A549 (cell line): ENCODE measurements around the gene PELI2.

Experiments used
- EP300 ChIP-seq, 2 experiments: fragments of >200 bp; sonication (Bioruptor Twin); formaldehyde crosslinking; IDR thresholded peaks; 2 replicates in 1 of 2; 3 replicates in 1 of 2; pipeline ENCODE4 v1.6.1; 2016 to 2017
- MAFK ChIP-seq: fragments of 450-650 bp; IDR thresholded peaks from 2 replicates; pipeline ENCODE4 v1.6.1; 2014; ENCODE audit not compliant: partially characterized antibody
- POLR2A ChIP-seq: IDR thresholded peaks from 2 replicates; pipeline ENCODE4 v1.6.1; 2012; ENCODE audit warnings: mild to moderate bottlenecking, low read length
- RFX5 ChIP-seq: fragments of 450-650 bp; IDR thresholded peaks from 2 replicates; pipeline ENCODE4 v1.7.1; 2014; ENCODE audit warnings: antibody characterized with exemption, mild to moderate bottlenecking, moderate library complexity
- TF ChIP-seq, protein P1 (sequence below): fragments of >200 bp; sonication (Bioruptor Twin); formaldehyde crosslinking; IDR thresholded peaks from 3 replicates; pipeline ENCODE4 v1.5.1; 2016
- TF ChIP-seq, protein P2 (sequence below): fragments of 200-600 bp; sonication (generic); IDR thresholded peaks from 2 replicates; pipeline ENCODE4 v1.6.1; 2016; ENCODE audit warnings: antibody characterized with exemption, mild to moderate bottlenecking, moderate library complexity
- TF ChIP-seq, protein P3 (sequence below): IDR thresholded peaks from 2 replicates; pipeline ENCODE4 v1.6.1; 2012

DNA sequence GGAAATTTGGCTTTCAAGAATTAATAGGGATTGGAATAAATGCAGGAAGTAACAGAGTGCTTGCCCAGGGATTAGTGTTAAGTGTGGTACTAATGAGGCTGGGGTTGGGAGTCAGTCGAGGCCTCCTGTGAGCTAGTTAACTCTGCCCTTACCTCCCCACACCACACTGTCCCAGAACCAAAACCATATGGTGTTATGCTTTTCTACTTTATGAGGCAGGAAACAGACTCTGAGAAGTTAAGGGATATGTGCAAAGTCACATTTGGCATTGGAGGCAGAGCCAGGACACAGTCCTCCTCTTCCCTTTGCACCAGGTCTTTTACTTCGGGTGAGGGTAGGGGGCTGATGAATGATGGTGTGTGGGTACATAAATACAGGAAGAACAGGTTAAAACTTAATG is 41.9 kb downstream of the PELI2 start:
- TF ChIP-seq MAFK = no peak
- TF ChIP-seq POLR2A = no peak
- TF ChIP-seq, protein P1, sequence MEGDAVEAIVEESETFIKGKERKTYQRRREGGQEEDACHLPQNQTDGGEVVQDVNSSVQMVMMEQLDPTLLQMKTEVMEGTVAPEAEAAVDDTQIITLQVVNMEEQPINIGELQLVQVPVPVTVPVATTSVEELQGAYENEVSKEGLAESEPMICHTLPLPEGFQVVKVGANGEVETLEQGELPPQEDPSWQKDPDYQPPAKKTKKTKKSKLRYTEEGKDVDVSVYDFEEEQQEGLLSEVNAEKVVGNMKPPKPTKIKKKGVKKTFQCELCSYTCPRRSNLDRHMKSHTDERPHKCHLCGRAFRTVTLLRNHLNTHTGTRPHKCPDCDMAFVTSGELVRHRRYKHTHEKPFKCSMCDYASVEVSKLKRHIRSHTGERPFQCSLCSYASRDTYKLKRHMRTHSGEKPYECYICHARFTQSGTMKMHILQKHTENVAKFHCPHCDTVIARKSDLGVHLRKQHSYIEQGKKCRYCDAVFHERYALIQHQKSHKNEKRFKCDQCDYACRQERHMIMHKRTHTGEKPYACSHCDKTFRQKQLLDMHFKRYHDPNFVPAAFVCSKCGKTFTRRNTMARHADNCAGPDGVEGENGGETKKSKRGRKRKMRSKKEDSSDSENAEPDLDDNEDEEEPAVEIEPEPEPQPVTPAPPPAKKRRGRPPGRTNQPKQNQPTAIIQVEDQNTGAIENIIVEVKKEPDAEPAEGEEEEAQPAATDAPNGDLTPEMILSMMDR = no peak
- no peak for TF ChIP-seq EP300 (IDR thresholded peaks at IDR 0.05)
- TF ChIP-seq, protein P2, sequence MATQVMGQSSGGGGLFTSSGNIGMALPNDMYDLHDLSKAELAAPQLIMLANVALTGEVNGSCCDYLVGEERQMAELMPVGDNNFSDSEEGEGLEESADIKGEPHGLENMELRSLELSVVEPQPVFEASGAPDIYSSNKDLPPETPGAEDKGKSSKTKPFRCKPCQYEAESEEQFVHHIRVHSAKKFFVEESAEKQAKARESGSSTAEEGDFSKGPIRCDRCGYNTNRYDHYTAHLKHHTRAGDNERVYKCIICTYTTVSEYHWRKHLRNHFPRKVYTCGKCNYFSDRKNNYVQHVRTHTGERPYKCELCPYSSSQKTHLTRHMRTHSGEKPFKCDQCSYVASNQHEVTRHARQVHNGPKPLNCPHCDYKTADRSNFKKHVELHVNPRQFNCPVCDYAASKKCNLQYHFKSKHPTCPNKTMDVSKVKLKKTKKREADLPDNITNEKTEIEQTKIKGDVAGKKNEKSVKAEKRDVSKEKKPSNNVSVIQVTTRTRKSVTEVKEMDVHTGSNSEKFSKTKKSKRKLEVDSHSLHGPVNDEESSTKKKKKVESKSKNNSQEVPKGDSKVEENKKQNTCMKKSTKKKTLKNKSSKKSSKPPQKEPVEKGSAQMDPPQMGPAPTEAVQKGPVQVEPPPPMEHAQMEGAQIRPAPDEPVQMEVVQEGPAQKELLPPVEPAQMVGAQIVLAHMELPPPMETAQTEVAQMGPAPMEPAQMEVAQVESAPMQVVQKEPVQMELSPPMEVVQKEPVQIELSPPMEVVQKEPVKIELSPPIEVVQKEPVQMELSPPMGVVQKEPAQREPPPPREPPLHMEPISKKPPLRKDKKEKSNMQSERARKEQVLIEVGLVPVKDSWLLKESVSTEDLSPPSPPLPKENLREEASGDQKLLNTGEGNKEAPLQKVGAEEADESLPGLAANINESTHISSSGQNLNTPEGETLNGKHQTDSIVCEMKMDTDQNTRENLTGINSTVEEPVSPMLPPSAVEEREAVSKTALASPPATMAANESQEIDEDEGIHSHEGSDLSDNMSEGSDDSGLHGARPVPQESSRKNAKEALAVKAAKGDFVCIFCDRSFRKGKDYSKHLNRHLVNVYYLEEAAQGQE = no peak
- TF ChIP-seq RFX5 = no peak
- TF ChIP-seq, protein P3, sequence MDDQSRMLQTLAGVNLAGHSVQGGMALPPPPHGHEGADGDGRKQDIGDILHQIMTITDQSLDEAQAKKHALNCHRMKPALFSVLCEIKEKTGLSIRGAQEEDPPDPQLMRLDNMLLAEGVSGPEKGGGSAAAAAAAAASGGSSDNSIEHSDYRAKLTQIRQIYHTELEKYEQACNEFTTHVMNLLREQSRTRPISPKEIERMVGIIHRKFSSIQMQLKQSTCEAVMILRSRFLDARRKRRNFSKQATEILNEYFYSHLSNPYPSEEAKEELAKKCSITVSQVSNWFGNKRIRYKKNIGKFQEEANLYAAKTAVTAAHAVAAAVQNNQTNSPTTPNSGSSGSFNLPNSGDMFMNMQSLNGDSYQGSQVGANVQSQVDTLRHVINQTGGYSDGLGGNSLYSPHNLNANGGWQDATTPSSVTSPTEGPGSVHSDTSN = no peak
